Tibial nerve (tissue), 4 donors: ENCODE measurements around the gene OR2A42. TPM values are rescaled to one million over a fixed set of nuclear protein-coding genes. Genes with fewer than 3 reads are reported as not detected.
"Not testable (repeated sequence)": the region's sequence is repeated elsewhere in the genome, so short reads cannot be mapped to it uniquely, and the experiment has no call there.

ENCODE experiments used
- DNase-seq, 2 donors: peaks; one replicate each; pipeline ENCODE4 v3.0.0-alpha.2; 2019; ENCODE audit warnings: low spot score in 2 of 2
- H3K27ac ChIP-seq, 4 donors: fragments of 200-600 bp; sonication (generic) in 3 of 4; one replicate each; pipeline ENCODE4 v1.5.1; 2017 to 2019; ENCODE audit warnings: mild to moderate bottlenecking in 1 of 4
- H3K27me3 ChIP-seq, 2 donors: fragments of 200-600 bp; sonication (generic) in 1 of 2; one replicate each; pipeline versions ENCODE4 v1.5.1 to v1.6.0; 2017 to 2019
- H3K36me3 ChIP-seq, 3 donors: fragments of 200-600 bp; sonication (generic); one replicate each; pipeline ENCODE4 v1.5.1; 2018 to 2019
- H3K4me1 ChIP-seq, 4 donors: fragments of 200-600 bp; sonication (generic) in 3 of 4; one replicate each; pipeline ENCODE4 v1.5.1; 2017 to 2019
- H3K4me3 ChIP-seq, 4 donors: fragments of 200-600 bp; sonication (generic) in 3 of 4; one replicate each; pipeline ENCODE4 v1.5.1; 2017 to 2019; ENCODE audit warnings: mild to moderate bottlenecking in 1 of 4, moderate library complexity in 1 of 4
- H3K9me3 ChIP-seq, 4 donors: fragments of 200-600 bp; sonication (generic) in 3 of 4; one replicate each; pipeline ENCODE4 v1.5.1; 2017 to 2019
- WGBS, 2 donors: methylation state at CpG; one replicate each; pipeline ENCODE4 v1.1.5; 2018; 5-methylcytosine and 5-hydroxymethylcytosine counted together
- total RNA-seq, 4 donors: library from RNA; depleted of rRNA; stranded (reverse); fragments of >200 nt; gene quantifications; one replicate each; pipeline ENCODE4 v1.1.0, GENCODE V29; 2016

The OR2A42 gene
- not detected for total RNA-seq

GRCh38 chr7:144239365-144239764, at the start of gene OR2A42:
OR2A42 (minus strand) TSS chr7:144239605; CDS start chr7:144232843, 6,762 bp downstream.
- H3K36me3 ChIP-seq, DNase-seq, H3K4me1 ChIP-seq, H3K4me3 ChIP-seq, H3K9me3 ChIP-seq, H3K27me3 ChIP-seq, H3K27ac ChIP-seq: not testable (repeated sequence)
- WGBS, 2 donors, result 63 to 91% methylated on average over 1 of the region's 2 CpGs

GRCh38 chr7:144287171-144287784, 47.9 kb upstream of the OR2A42 start:
- DNase-seq, H3K36me3 ChIP-seq, H3K4me3 ChIP-seq, H3K27me3 ChIP-seq, H3K9me3 ChIP-seq, H3K4me1 ChIP-seq, H3K27ac ChIP-seq: not testable (repeated sequence)
- no CpG with 5 or more reads among the region's 3 CpGs for WGBS, 2 donors

- H3K27me3 ChIP-seq, H3K36me3 ChIP-seq, H3K4me1 ChIP-seq, DNase-seq, H3K9me3 ChIP-seq, H3K4me3 ChIP-seq, H3K27ac ChIP-seq: not testable (repeated sequence)
- no CpG with 5 or more reads among the region's 6 CpGs for WGBS, 2 donors
Observed at GRCh38 chr7:144283716-144284115, 44.3 kb upstream of the OR2A42 start.

GRCh38 chr7:144282490-144282889, 43.1 kb upstream of the OR2A42 start:
- WGBS, 2 donors, result 84% methylated on average over 2 to 4 of the region's 4 CpGs
- not testable (repeated sequence) for H3K9me3 ChIP-seq, H3K4me1 ChIP-seq, H3K4me3 ChIP-seq, H3K36me3 ChIP-seq, H3K27me3 ChIP-seq, H3K27ac ChIP-seq
- peak in 1 of 2 donors; percentile 6 for DNase-seq

GRCh38 chr7:144281981-144282380, 42.6 kb upstream of the OR2A42 start:
- WGBS, 2 donors, result no CpG with 5 or more reads among the region's 8 CpGs
- not testable (repeated sequence) for H3K27ac ChIP-seq

GRCh38 chr7:144280010-144280409, 40.6 kb upstream of the OR2A42 start:
- not testable (repeated sequence) for H3K4me1 ChIP-seq, H3K4me3 ChIP-seq, H3K9me3 ChIP-seq, H3K27ac ChIP-seq, H3K27me3 ChIP-seq, H3K36me3 ChIP-seq, DNase-seq
- 95 to 97% methylated on average over 3 of the region's 6 CpGs for WGBS, 2 donors

More at GRCh38 chr7:144281981-144282380, 42.6 kb upstream of the OR2A42 start:
- not testable (repeated sequence) for H3K36me3 ChIP-seq, H3K9me3 ChIP-seq, DNase-seq, H3K27me3 ChIP-seq, H3K4me3 ChIP-seq, H3K4me1 ChIP-seq

GRCh38 chr7:144275281-144275680, 35.9 kb upstream of the OR2A42 start:
- H3K27ac ChIP-seq, H3K9me3 ChIP-seq, H3K36me3 ChIP-seq, H3K4me3 ChIP-seq, H3K27me3 ChIP-seq, DNase-seq, H3K4me1 ChIP-seq: not testable (repeated sequence)
- 91 to 100% methylated on average over 4 to 6 of the region's 6 CpGs for WGBS, 2 donors

- not testable (repeated sequence) for DNase-seq, H3K4me1 ChIP-seq, H3K36me3 ChIP-seq, H3K4me3 ChIP-seq, H3K9me3 ChIP-seq, H3K27ac ChIP-seq, H3K27me3 ChIP-seq
- 87 to 97% methylated on average over 3 of the region's 19 CpGs for WGBS, 2 donors
Observed at GRCh38 chr7:144269188-144269587, 29.8 kb upstream of the OR2A42 start, which contains the start of gene CTAGE8. CTAGE8 (minus strand) TSS chr7:144269288; CDS start chr7:144269250, 38 bp downstream.

GRCh38 chr7:144264692-144265091, 25.3 kb upstream of the OR2A42 start, which contains the start of gene OR2A7:
OR2A7 (minus strand) TSS chr7:144264792; CDS start chr7:144259628, 5,164 bp downstream.
- H3K27me3 ChIP-seq, H3K36me3 ChIP-seq, H3K27ac ChIP-seq, H3K9me3 ChIP-seq, H3K4me1 ChIP-seq, DNase-seq, H3K4me3 ChIP-seq: not testable (repeated sequence)
- WGBS, 2 donors, result 92 to 93% methylated on average over 2 to 7 of the region's 7 CpGs

GRCh38 chr7:144262128-144262527, 22.7 kb upstream of the OR2A42 start:
- H3K9me3 ChIP-seq, H3K4me3 ChIP-seq, H3K27ac ChIP-seq, H3K27me3 ChIP-seq, H3K36me3 ChIP-seq, H3K4me1 ChIP-seq, DNase-seq: not testable (repeated sequence)
- no CpG with 5 or more reads among the region's 2 CpGs for WGBS, 2 donors

- H3K9me3 ChIP-seq, H3K27me3 ChIP-seq, H3K4me3 ChIP-seq, DNase-seq, H3K36me3 ChIP-seq, H3K4me1 ChIP-seq, H3K27ac ChIP-seq: not testable (repeated sequence)
- WGBS, 2 donors, result no CpG with 5 or more reads among the region's 14 CpGs
Observed at GRCh38 chr7:144259067-144259466, 19.7 kb upstream of the OR2A42 start.
